CD4-positive, alpha-beta memory T cell (primary cell): ENCODE measurements around the gene PEX12. TPM values are rescaled to one million over a fixed set of nuclear protein-coding genes. Genes with fewer than 3 reads are reported as not detected.

Experiments
- CTCF ChIA-PET: fragments of 350-600 bp; sonication (Branson Sonifier 250); formaldehyde crosslinking; loops from one replicate; lab custom pipeline; 2021; ENCODE audit warnings: inconsistent platforms; ENCODE audit not compliant: partially characterized antibody; lab: Charles Lee
- POLR2A ChIA-PET: fragments of 350-600 bp; sonication (Branson Sonifier 250); formaldehyde crosslinking; loops from one replicate; lab custom pipeline; 2021; ENCODE audit not compliant: partially characterized antibody; lab: Charles Lee
- DNase-seq, 5 donors: peaks; one replicate each; pipeline versions ENCODE4 v3.0.0 to v3.0.0-alpha.2; 2020 to 2022; ENCODE audit warnings: mixed read lengths in 1 of 5
- H3K27ac ChIP-seq: one replicate; pipeline ENCODE4 v1.7.0; 2013; ENCODE audit warnings: low read depth, low read length
- H3K27me3 ChIP-seq: 2 replicates; pipeline ENCODE4 v1.7.0; 2013; ENCODE audit warnings: mild to moderate bottlenecking, low read length, moderate library complexity; ENCODE audit not compliant: insufficient read depth
- H3K36me3 ChIP-seq: 2 replicates; pipeline ENCODE4 v1.7.0; 2013; ENCODE audit warnings: mild to moderate bottlenecking, low read length, moderate library complexity; ENCODE audit not compliant: insufficient read depth
- H3K4me1 ChIP-seq: 2 replicates; pipeline ENCODE4 v1.7.0; 2013; ENCODE audit warnings: mild to moderate bottlenecking, low read length, moderate library complexity; ENCODE audit not compliant: insufficient read depth
- H3K4me3 ChIP-seq, 2 donors: one replicate each; pipeline ENCODE4 v1.7.0; 2013; ENCODE audit warnings: low read length in 2 of 2, mild to moderate bottlenecking in 1 of 2
- H3K9me3 ChIP-seq, 2 donors: one replicate each; pipeline ENCODE4 v1.7.0; 2013; ENCODE audit warnings: low read length in 2 of 2, control low read depth in 1 of 2; ENCODE audit not compliant: control insufficient read depth in 1 of 2
- H3K27ac Mint-ChIP-seq, 7 donors: one replicate each; pipeline ENCODE4 v1.8.0; 2020 to 2021; ENCODE audit warnings: mixed read lengths in 7 of 7, mild to moderate bottlenecking in 6 of 7, inconsistent platforms in 3 of 7, moderate library complexity in 3 of 7
- H3K27me3 Mint-ChIP-seq, 2 donors: one replicate each; pipeline ENCODE4 v1.8.0; 2020 to 2021; ENCODE audit warnings: mixed read lengths in 2 of 2
- H3K36me3 Mint-ChIP-seq, 2 donors: one replicate each; pipeline ENCODE4 v1.8.0; 2020 to 2021; ENCODE audit warnings: mixed read lengths in 2 of 2, inconsistent platforms in 1 of 2, mild to moderate bottlenecking in 1 of 2
- H3K4me1 Mint-ChIP-seq, 4 donors: one replicate each; pipeline ENCODE4 v1.8.0; 2020 to 2021; ENCODE audit warnings: mixed read lengths in 4 of 4, mild to moderate bottlenecking in 1 of 4
- H3K4me3 Mint-ChIP-seq, 8 donors: one replicate each; pipeline ENCODE4 v1.8.0; 2020 to 2021; ENCODE audit warnings: mixed read lengths in 8 of 8, mild to moderate bottlenecking in 7 of 8, moderate library complexity in 6 of 8, inconsistent platforms in 3 of 8
- H3K9me3 Mint-ChIP-seq, 8 donors: one replicate each; pipeline ENCODE4 v1.8.0; 2020 to 2021; ENCODE audit warnings: mixed read lengths in 8 of 8, mild to moderate bottlenecking in 5 of 8, inconsistent platforms in 3 of 8, moderate library complexity in 1 of 8
- intact Hi-C: fragments of 100-400 bp; cut with micrococcal nuclease; formaldehyde crosslinking; loops from one replicate; pipeline ENCODE4 v1.15.1; 2023
- polyA plus RNA-seq, 2 donors: library from polyadenylated mRNA; unstranded; fragments of 300-500 nt; fragmentation: Illumina TruSeq; gene quantifications; one replicate each; pipeline ENCODE4 v1.2.3, GENCODE V29; 2021
- total RNA-seq, 2 experiments: library from RNA; stranded (reverse); gene quantifications; one replicate each; pipeline ENCODE4 v1.2.3, GENCODE V29; 2021

Gene PEX12
- total and polyA plus RNA-seq, 4 experiments from 2014 or later = 1.3 to 8.5 (median 5.5) TPM

DNA sequence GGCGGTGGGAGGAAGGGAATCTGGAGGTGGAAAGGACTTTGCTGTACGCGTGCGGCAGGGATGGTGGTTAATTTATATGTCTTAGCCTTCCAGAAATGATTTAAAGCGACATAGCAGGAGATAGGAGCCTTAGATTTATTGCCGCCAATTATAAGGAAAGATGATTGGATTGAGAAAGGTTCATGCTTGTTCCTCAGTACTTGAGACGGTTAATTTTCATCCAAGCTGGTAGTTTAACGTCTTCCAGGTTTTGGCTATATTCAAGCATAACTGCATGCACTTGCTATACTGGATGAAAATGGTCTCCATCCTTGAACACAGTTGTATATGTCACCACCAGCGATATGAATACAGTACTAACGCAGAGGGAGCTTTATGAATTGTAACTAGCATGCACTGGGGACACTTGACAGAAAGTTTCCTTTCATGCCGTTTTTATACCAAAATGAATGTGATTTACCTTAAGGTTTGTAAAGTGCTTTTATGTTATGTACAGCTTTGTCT lies 610 bp upstream of the PEX12 start:
- intact Hi-C loops = loop anchor here (1.0 to 2.0 kb wide), 5 partner anchors 7 to 437 kb away; partner anchors contain the start of gene NLE1
- ChIA-PET CTCF (interaction anchor here (0.7 to 2.4 kb wide), 16 partner anchors 10 to 435 kb away, joined by 3 to 10 read pairs (median 4); partner anchors contain the start of gene TAF15), POLR2A (interaction anchor here (0.6 to 5.6 kb wide), 28 partner anchors 9 to 598 kb away, joined by 3 to 130 read pairs (median 6); partner anchors contain the start of genes AP2B1, SLFN11, SLFN12 and SLFN12L)
- H3K4me1 ChIP-seq = peaks cover 24% of the 10 kb centered on the region
- peaks cover 6 to 34% (median 26%) of the 10 kb centered on the region in 4 donors for H3K4me1 Mint-ChIP-seq
- H3K36me3 ChIP-seq = peaks cover 6% of the 10 kb centered on the region
- peak in 2 of 5 donors; percentile 10 to 11 for DNase-seq
- no peaks in the 10 kb centered on the region for H3K27me3 Mint-ChIP-seq
- H3K27ac ChIP-seq = peak overlapping the region; percentile 89
- no peaks in the 10 kb centered on the region for H3K9me3 ChIP-seq
- H3K4me3 Mint-ChIP-seq = peak overlapping the region; percentile 95 to 99 (median 97)
- no peaks in the 10 kb centered on the region for H3K9me3 Mint-ChIP-seq
- H3K27ac Mint-ChIP-seq = peak overlapping the region; percentile 97 to 100 (median 99)
- peaks cover 0 to 29% of the 10 kb centered on the region in 2 donors for H3K36me3 Mint-ChIP-seq
- peak overlapping the region; percentile 81 to 90 for H3K4me3 ChIP-seq
- H3K27me3 ChIP-seq = no peaks in the 10 kb centered on the region

GRCh38 chr17:35577830-35578196 lies 558 bp downstream of the PEX12 start:
- DNase-seq = peak in 1 of 5 donors; percentile 10
- H3K27ac ChIP-seq = peak overlapping the region; percentile 89
- peaks cover 24% of the 10 kb centered on the region for H3K4me1 ChIP-seq
- no peaks in the 10 kb centered on the region for H3K27me3 ChIP-seq
- Mint-ChIP-seq H3K36me3 (peaks cover 0 to 29% of the 10 kb centered on the region in 2 donors), H3K27me3 (no peaks in the 10 kb centered on the region), H3K4me1 (peaks cover 6 to 34% (median 26%) of the 10 kb centered on the region in 4 donors), H3K4me3 (peak overlapping the region; percentile 95 to 99 (median 97)), H3K27ac (peak overlapping the region; percentile 97 to 100 (median 99)), H3K9me3 (no peaks in the 10 kb centered on the region)
- peak overlapping the region; percentile 81 to 90 for H3K4me3 ChIP-seq
- ChIA-PET CTCF (interaction anchor here (0.9 to 2.4 kb wide), 10 partner anchors 9 to 434 kb away, joined by 3 to 10 read pairs (median 6); partner anchors contain the start of gene AP2B1), POLR2A (interaction anchor here (0.9 to 5.6 kb wide), 25 partner anchors 9 to 597 kb away, joined by 3 to 130 read pairs (median 8); partner anchors contain the start of genes AP2B1, SLFN11, SLFN12L and SLFN5)
- no peaks in the 10 kb centered on the region for H3K9me3 ChIP-seq
- peaks cover 6% of the 10 kb centered on the region for H3K36me3 ChIP-seq
- intact Hi-C loops = loop anchor here (1.0 to 2.0 kb wide), 5 partner anchors 8 to 436 kb away; partner anchors contain the start of gene NLE1

- peaks cover 6% of the 10 kb centered on the region for H3K36me3 ChIP-seq
- POLR2A ChIA-PET = interaction anchor here (0.6 to 5.6 kb wide), 3 partner anchors 12 to 87 kb away, joined by 3 to 130 read pairs (median 54); partner anchors contain the start of genes AP2B1 and SLFN12L
- no peak overlapping the region for H3K27ac ChIP-seq
- peaks cover 6 to 40% (median 25%) of the 10 kb centered on the region in 4 donors for H3K4me1 Mint-ChIP-seq
- H3K4me3 ChIP-seq = no peak overlapping the region
- no peaks in the 10 kb centered on the region for H3K27me3 ChIP-seq
- intact Hi-C loops = no loop called here
- peaks cover 24% of the 10 kb centered on the region for H3K4me1 ChIP-seq
- peak overlapping the region; percentile 3 to 100 (median 46) for H3K27ac Mint-ChIP-seq
- no peaks in the 10 kb centered on the region for H3K27me3 Mint-ChIP-seq
- no peaks in the 10 kb centered on the region for H3K9me3 Mint-ChIP-seq
- H3K36me3 Mint-ChIP-seq = peaks cover 0 to 29% of the 10 kb centered on the region in 2 donors
- CTCF ChIA-PET = interaction anchor here (1.0 to 1.3 kb wide), 2 partner anchors 38 kb away, joined by 3 to 5 read pairs; no protein-coding TSS in a partner anchor
- H3K4me3 Mint-ChIP-seq = peak overlapping the region in 2 of 8 donors; percentile 13 to 46
- no peaks in the 10 kb centered on the region for H3K9me3 ChIP-seq
- DNase-seq = no peak
These were observed 2.6 kb downstream of the PEX12 start for GRCh38 chr17:35575759-35576158.

DNA sequence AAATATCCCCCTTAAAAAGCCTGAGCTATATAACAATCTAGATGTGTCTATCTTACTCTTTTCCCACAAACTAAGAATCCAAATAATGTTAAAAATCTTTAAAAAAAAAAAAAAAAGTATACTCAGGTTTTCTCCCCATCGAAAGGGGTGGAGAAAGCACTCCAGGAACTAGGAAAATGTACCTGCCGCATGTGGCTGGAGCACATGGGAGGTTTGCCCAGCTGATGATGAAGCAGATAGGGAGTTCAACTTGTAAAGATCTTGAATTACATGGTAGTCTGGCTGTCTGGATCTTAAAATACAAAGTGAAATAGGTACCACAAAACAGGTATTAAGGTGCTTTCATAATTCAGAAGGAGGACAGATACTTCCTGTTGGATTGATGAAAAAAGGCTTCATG lies 9.0 kb downstream of the PEX12 start:
- no peaks in the 10 kb centered on the region for H3K27me3 ChIP-seq
- H3K9me3 ChIP-seq = no peaks in the 10 kb centered on the region
- Mint-ChIP-seq H3K4me1 (peaks cover 18 to 42% (median 28%) of the 10 kb centered on the region in 4 donors), H3K4me3 (peak overlapping the region; percentile 37 to 98 (median 66)), H3K9me3 (no peaks in the 10 kb centered on the region), H3K27ac (peak overlapping the region in 4 of 7 donors; percentile 2 to 79 (median 48)), H3K27me3 (peaks cover 0 to 2% of the 10 kb centered on the region in 2 donors), H3K36me3 (peaks cover 0 to 14% of the 10 kb centered on the region in 2 donors)
- H3K4me3 ChIP-seq = no peak overlapping the region
- no peak for DNase-seq
- H3K27ac ChIP-seq = no peak overlapping the region
- H3K36me3 ChIP-seq = no peaks in the 10 kb centered on the region
- intact Hi-C loops = no loop called here
- peaks cover 24% of the 10 kb centered on the region for H3K4me1 ChIP-seq
- POLR2A ChIA-PET = interaction anchor here (0.7 to 4.7 kb wide), 4 partner anchors 9 to 282 kb away, joined by 3 to 51 read pairs (median 4); partner anchors contain the start of gene PEX12
- CTCF ChIA-PET = no interaction called here

GRCh38 chr17:35568561-35568960 lies 9.8 kb downstream of the PEX12 start:
- Histone ChIP-seq H3K27me3 (no peaks in the 10 kb centered on the region), H3K4me1 (peaks cover 24% of the 10 kb centered on the region), H3K9me3 (no peaks in the 10 kb centered on the region), H3K27ac (peak overlapping the region; percentile 76), H3K36me3 (no peaks in the 10 kb centered on the region), H3K4me3 (peak overlapping the region; percentile 89 to 91)
- H3K9me3 Mint-ChIP-seq = no peaks in the 10 kb centered on the region
- intact Hi-C loops = loop anchor here (1.0 kb wide), 1 partner anchor 10 kb away; the partner anchor contains the start of gene PEX12
- H3K4me1 Mint-ChIP-seq = peaks cover 18 to 42% (median 28%) of the 10 kb centered on the region in 4 donors
- CTCF ChIA-PET = interaction anchor here (1.0 to 1.5 kb wide), 4 partner anchors 13 to 45 kb away, joined by 3 to 4 read pairs (median 4); no protein-coding TSS in a partner anchor
- POLR2A ChIA-PET = interaction anchor here (0.6 to 4.7 kb wide), 11 partner anchors 10 to 391 kb away, joined by 3 to 51 read pairs (median 5); partner anchors contain the start of genes AP2B1, PEX12 and SLFN5
- peak in 4 of 5 donors; percentile 12 to 63 (median 18) for DNase-seq
- H3K4me3 Mint-ChIP-seq = peak overlapping the region; percentile 81 to 98 (median 94)
- peaks cover 0 to 2% of the 10 kb centered on the region in 2 donors for H3K27me3 Mint-ChIP-seq
- H3K36me3 Mint-ChIP-seq = peaks cover 0 to 12% of the 10 kb centered on the region in 2 donors
- H3K27ac Mint-ChIP-seq = peak overlapping the region; percentile 85 to 99 (median 96)

- Mint-ChIP-seq H3K27ac (peak overlapping the region; percentile 18 to 86 (median 84)), H3K9me3 (no peaks in the 10 kb centered on the region), H3K27me3 (peaks cover 0 to 2% of the 10 kb centered on the region in 2 donors), H3K36me3 (peaks cover 0 to 12% of the 10 kb centered on the region in 2 donors), H3K4me1 (peaks cover 18 to 42% (median 28%) of the 10 kb centered on the region in 4 donors), H3K4me3 (peak overlapping the region; percentile 74 to 98 (median 83))
- intact Hi-C loops = no loop called here
- Histone ChIP-seq H3K4me1 (peaks cover 24% of the 10 kb centered on the region), H3K4me3 (no peak overlapping the region), H3K9me3 (no peaks in the 10 kb centered on the region), H3K27me3 (no peaks in the 10 kb centered on the region), H3K36me3 (no peaks in the 10 kb centered on the region), H3K27ac (no peak overlapping the region)
- POLR2A ChIA-PET = interaction anchor here (0.7 to 4.7 kb wide), 6 partner anchors 11 to 394 kb away, joined by 3 to 51 read pairs (median 6); partner anchors contain the start of genes PEX12, SLFN12L and SLFN5
- CTCF ChIA-PET = interaction anchor here (1.0 to 2.2 kb wide), 4 partner anchors 12 to 46 kb away, joined by 3 to 6 read pairs (median 4); partner anchors contain the start of gene PEX12
- no peak for DNase-seq
These were observed 11.4 kb downstream of the PEX12 start for GRCh38 chr17:35566968-35567367.
